Kidney capillary endothelial cell (primary cell): Measurements from ENCODE around the gene FRMPD4.

Source experiments
- DNase-seq: peaks from one replicate; pipeline ENCODE4 v3.0.0-alpha.2; 2018; ENCODE audit warnings: low spot score

The FRMPD4 gene

DNA sequence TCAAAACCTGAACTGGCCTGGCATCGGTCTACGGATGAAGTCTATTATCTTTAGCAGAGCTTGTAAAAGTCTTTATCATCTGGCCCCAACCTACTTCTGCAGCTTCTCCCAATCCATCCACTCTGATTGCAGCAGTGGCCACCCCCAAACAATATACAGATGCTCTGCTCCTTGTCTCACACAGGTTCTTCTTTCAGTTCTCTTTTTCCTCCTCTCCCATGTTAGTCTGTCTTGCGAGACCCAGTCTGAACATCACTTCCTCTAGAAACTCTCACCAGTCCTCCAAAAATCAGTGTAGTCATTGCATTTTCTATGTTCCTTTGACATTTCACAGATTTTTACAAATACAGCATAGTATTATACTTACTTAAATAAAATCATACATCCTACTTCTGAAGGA, 163.0 kb downstream of the FRMPD4 start:
- no peak for DNase-seq

DNA sequence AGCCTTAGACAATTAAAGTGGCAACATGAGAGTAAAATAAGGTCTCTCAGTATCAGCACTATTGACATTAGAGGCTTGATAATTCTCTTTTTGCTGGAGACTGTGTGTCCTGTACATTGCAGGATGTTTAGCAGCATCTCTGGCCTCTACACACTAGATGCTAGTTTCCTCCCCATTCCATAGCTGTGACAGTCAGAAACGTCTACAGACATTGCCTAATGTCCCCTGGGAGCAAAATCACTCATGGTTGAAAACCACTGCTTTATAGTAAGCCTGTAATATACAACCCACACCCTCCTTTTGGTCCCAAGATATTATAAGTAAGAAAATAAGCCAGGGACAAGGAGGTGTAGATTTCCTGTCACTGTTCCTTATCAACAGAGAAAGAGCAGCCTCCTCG, 166.0 kb downstream of the FRMPD4 start:
- no peak for DNase-seq

- DNase-seq = no peak
These were observed 169.7 kb downstream of the FRMPD4 start for GRCh38 chrX:12307961-12308360.

DNA sequence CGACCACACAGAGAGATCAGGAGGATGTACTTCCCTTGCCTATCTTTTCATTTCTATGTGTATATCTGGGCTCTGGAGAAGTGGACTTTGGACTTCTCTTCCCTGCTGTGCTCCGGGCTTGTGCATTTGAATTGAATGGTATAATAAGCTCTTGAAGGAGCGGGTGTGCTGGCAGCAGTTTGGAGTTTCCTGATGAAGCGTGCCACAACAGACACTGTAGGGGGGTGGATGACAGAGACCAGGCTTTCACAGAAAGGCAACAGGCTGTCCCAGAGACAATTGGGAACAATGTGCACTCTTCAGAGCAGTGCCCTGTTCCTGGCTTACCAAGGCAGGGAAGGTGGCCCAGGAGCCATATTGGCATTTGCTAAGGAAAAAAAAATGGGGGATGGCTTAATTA, 170.1 kb downstream of the FRMPD4 start:
- no peak for DNase-seq

DNA sequence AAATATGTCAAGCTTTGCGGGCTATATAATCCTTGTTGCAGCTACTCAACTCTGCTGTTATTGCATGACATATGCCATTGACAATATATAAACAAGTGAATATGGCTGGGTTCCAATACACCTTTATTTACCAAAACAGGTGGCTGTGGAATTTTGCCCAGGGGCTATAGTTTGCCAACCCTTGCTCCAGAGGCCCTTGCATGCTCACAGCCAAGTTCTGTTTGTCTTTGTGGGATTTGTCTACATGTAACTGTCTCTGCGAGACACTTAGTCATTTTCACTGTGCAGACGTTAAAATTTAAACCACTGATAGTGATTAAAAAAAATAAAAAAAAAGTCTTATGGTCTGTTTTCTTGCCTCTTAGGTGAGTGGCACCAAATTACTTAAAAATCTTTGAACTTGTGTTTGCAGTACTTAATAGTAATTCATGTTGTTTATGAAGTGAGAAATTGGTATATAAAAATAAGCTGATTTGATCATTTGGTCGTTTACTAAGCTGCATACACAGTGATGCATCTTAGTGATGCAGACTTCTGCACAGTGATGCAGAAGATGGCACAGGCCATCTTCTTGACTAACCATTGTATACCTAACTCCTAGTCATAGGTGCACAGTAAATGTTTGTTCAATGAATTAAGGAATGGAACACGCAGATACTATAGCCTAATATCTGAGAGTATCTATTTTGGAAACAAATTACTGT, 170.9 kb downstream of the FRMPD4 start:
- no peak for DNase-seq

GRCh38 chrX:12309744-12310076, 171.4 kb downstream of the FRMPD4 start:
- DNase-seq = no peak

GRCh38 chrX:12314651-12315050, 176.4 kb downstream of the FRMPD4 start:
- no peak for DNase-seq

- DNase-seq = no peak
These were observed 177.3 kb downstream of the FRMPD4 start for GRCh38 chrX:12315526-12315925.

DNA sequence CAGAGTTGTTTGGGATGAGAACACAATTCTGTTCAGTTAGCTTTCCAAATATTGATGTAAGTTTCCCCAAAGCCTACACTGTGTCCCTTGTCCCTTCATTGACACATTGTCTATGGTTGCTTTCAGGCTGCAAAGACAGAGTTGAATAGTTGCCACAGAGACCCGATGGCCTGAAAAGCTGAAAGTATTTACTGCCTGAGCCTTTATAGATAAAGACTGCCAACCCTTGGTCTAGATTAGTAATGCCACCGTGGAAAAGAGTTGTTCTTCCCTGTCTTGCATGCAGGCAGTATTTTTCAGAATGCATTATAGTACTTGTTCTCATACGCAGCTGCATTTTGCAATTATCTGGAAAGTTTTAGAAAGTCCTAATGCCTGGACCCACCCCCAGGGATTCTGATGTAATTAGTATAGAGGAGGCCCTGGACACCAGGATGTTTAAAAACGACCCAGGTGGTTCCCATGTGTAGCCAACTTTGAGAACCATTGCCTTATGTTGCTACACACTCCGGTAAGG, 180.8 kb downstream of the FRMPD4 start:
- DNase-seq = no peak

- DNase-seq = no peak
These were observed 181.7 kb downstream of the FRMPD4 start for GRCh38 chrX:12319992-12320391.

GRCh38 chrX:12322031-12322430, 183.8 kb downstream of the FRMPD4 start:
- no peak for DNase-seq

DNA sequence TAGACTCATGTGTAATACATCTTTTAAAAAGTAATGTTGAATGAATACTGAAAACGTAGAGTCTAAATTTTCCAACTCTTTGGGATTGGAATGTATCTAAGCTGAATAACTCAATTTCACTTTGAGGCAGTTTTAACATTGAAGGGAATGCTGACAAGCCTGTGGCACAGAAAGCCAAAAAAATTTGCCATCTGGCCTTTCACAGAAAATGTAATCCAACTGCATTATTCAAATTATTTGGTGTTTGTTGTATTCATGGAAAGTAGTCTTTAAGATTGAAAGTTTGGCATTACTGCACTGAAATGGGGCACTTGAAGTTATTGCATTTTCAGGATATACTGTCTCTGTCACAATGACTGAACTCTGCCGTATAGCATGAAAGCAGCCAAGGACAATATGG, 186.9 kb downstream of the FRMPD4 start:
- no peak for DNase-seq

- DNase-seq = no peak
These were observed 189.6 kb downstream of the FRMPD4 start for GRCh38 chrX:12327836-12328235.

GRCh38 chrX:12329476-12329875, 191.2 kb downstream of the FRMPD4 start:
- no peak for DNase-seq

DNA sequence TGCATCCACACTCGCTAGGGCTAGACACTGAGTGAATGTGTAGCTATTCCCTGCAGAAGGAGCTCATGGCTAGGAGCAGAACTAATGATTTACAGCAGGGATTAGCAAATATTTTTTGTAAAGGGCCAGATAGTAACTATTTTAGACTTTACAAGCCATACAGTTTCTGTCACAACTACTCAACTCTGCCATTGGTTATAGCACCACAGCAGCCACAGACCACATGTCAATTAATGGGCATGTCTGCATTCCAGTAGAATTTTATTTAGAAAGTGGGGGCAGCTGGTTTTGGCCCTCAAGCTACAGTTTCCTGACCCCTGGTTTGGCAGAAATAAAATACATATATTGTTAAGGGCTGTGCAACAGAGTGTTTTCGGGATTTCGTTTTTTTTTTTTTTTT, 192.6 kb downstream of the FRMPD4 start:
- DNase-seq = no peak

DNA sequence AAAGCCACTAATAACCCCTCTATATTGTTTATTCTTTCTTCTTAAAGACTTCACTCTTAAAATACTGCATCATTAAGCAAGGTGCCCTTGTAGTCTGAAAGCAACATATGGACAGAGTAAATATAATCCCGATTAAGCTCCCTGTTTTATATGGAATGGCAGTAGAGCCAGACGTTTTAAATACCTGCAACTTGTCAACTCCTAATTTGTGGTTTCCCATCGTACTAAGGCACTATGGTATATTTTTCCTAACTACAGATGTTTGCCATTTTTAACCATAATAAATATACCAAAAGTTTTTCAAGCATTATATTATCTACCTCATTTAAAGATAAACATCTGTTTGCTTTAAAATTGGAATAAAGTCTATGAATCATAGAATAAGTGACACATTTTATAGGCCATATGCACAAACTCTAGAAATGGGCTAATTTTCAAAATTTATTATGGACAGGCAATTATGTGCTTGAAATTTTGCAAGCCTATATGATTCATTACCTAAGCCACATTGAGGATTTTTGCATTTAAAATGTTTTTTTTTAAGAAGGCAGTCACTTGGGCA, 194.6 kb downstream of the FRMPD4 start:
- no peak for DNase-seq

DNA sequence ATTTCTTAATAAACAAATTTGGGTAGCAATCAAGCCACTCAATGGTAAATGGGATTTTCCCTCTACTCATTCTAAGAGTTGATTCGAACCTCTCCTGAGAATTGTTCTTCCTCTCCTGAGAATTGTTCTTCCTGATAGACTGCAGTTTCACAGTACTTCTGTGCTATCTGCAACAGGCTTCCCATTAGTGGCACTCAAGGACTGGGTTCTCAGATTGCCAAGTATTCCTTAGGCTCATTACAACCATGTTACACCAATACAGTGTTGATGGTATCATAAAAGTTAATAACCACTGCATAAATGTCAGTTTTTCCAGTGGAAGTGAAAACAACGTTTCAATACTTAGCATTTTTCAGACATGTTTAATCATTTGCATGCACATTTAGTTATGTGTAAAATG, 201.6 kb downstream of the FRMPD4 start:
- no peak for DNase-seq

- no peak for DNase-seq
These were observed 206.7 kb downstream of the FRMPD4 start for GRCh38 chrX:12344954-12345353.

DNA sequence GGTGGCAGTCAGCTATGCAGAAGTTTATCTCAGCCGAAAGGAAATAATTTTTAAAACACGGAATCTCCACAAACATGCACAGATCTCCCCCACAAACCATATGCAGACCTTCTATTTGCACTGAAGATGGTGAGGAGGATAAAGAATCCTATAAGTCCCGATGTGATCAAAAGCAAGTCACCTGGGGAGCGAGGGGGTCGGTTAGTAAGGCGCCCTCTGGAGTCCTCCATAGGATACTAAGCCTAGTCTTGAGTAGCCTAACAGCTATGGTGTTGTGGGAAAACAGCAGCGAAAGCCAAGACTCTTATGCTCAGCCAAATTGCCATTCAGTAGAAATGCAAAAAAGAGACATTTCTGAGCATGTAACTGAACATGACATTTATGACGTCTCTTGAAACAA, 210.9 kb downstream of the FRMPD4 start:
- no peak for DNase-seq

DNA sequence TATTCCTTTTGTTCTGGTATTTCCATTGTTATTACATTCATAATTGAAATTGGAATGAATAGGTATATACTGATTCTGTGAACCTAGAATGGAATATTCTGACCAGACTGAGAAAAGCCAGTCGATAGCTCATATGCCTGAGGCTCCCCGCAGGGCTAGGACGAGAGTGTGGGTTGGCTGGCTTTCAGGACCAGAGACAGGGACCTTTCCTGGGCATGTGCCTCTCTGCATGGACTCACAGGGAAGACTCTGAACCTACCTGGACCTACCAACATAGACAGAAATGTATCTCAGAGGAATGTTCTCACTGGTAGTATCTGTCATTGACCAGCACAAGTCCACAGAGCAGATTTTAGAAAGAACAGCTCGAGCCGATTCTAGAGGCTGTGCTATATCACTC, 214.6 kb downstream of the FRMPD4 start:
- no peak for DNase-seq

- DNase-seq = peak; percentile 2
These were observed 222.1 kb downstream of the FRMPD4 start for GRCh38 chrX:12360383-12360782.

DNA sequence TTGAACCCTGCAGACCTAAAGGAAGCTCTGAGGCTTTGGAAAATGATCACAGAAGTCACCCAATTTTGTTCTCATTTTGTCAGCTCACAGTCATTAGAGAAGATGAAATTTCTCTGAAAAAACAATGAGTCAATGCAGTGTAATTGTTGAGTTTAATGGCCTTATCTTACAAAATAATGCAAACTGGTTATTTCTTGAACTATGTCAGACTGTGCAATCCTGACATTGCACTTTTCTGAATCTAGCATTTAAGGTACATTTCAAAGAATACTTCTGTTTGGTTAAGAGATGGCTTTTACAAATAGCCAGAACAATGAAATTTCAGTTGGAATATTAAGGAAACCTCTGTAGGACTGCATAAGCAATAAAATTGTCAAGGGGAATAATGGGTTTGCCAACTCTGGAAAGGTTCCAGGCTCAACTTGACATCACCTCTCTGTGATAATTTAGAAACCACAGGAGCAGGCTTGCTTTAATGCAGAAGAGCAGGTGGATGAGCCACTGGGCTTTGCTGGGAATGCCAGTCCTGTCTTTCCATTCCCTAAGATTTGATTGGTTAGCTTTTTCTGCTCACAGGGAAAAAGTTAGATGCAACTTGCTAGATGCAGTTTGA, 222.8 kb downstream of the FRMPD4 start:
- no peak for DNase-seq

GRCh38 chrX:12363216-12363615, 224.9 kb downstream of the FRMPD4 start:
- no peak for DNase-seq

DNA sequence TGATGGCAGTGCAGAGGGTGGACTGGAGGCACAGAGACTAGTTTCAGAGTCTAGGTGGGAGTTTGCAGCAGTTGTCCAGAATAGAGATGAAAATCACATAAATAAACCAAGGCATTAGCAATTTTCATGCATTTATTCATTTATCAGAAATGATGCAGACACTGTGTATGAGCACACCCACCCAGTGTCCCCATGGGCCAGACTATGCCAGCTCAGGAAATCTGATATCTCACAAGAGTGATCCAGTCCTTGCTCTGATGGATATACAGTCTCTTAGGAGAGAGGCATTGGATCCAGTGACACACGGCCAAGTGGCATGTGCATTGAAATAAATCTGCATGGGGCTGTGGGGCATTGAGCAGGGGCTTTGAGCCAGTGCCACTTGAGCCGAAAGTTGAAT, 228.2 kb downstream of the FRMPD4 start:
- no peak for DNase-seq
